Astrocyte of the hippocampus (primary cell): ENCODE measurements around the gene DEFB131A.
"Not testable (repeated sequence)": the region's sequence is repeated elsewhere in the genome, so short reads cannot be mapped to it uniquely, and the experiment has no call there.

Source experiments
- DNase-seq: peaks from one replicate; pipeline ENCODE4 v3.0.0; 2011; ENCODE audit warnings: low read depth, low spot score

DEFB131A gene

GRCh38 chr4:9494256-9495035 lies 50.2 kb downstream of the DEFB131A start:
- not testable (repeated sequence) for DNase-seq

GRCh38 chr4:9495443-9495842 lies 51.2 kb downstream of the DEFB131A start:
- peak; percentile 31 for DNase-seq

GRCh38 chr4:9497575-9498467 lies 53.6 kb downstream of the DEFB131A start:
- DNase-seq = not testable (repeated sequence)

- not testable (repeated sequence) for DNase-seq
Observed at GRCh38 chr4:9498468-9499040, 54.3 kb downstream of the DEFB131A start.

- not testable (repeated sequence) for DNase-seq
Observed at GRCh38 chr4:9499974-9500487, 55.8 kb downstream of the DEFB131A start.
